Skin of body (tissue), 2 donors: ENCODE results near the gene NKD1. TPM values are rescaled to one million over a fixed set of nuclear protein-coding genes. Genes with fewer than 3 reads are reported as not detected.

Source experiments
- DNase-seq: peaks from one replicate; lab custom pipeline; 2025; lab: John Stamatoyannopoulos, UW
- total RNA-seq: library from RNA; depleted of rRNA; stranded (reverse); fragments of >200 nt; gene quantifications from one replicate; pipeline ENCODE4 v1.2.3, GENCODE V29; 2014

Gene NKD1
- total RNA-seq, 1 donor from 2014 or later = 4.9 TPM

GRCh38 chr16:50537533-50538290, 10.5 kb upstream of the NKD1 start:
- no peak for DNase-seq

- DNase-seq = no peak
Observed at GRCh38 chr16:50538411-50539052, 9.7 kb upstream of the NKD1 start.

- DNase-seq = no peak
Observed at GRCh38 chr16:50539053-50539695, 9.0 kb upstream of the NKD1 start.

- no peak for DNase-seq
Observed at GRCh38 chr16:50539822-50540710, 8.1 kb upstream of the NKD1 start.

- DNase-seq = no peak
Observed at GRCh38 chr16:50540711-50541007, 7.5 kb upstream of the NKD1 start.

GRCh38 chr16:50542703-50543102, 5.5 kb upstream of the NKD1 start:
- no peak for DNase-seq

- DNase-seq = no peak
Observed at GRCh38 chr16:50546125-50546524, 2.1 kb upstream of the NKD1 start.

GRCh38 chr16:50547340-50548124, 664 bp upstream of the NKD1 start:
- DNase-seq = no peak

- no peak for DNase-seq
Observed at GRCh38 chr16:50548909-50549560, 839 bp downstream of the NKD1 start.

- no peak for DNase-seq
Observed at GRCh38 chr16:50549561-50549915, 1.3 kb downstream of the NKD1 start.

GRCh38 chr16:50550035-50550434, 1.8 kb downstream of the NKD1 start:
- DNase-seq = no peak

GRCh38 chr16:50550866-50551641, 2.9 kb downstream of the NKD1 start:
- DNase-seq = peak; percentile 79

- no peak for DNase-seq
Observed at GRCh38 chr16:50552476-50553101, 4.4 kb downstream of the NKD1 start.

GRCh38 chr16:50553182-50553710, 5.0 kb downstream of the NKD1 start:
- no peak for DNase-seq

GRCh38 chr16:50553731-50554360, 5.7 kb downstream of the NKD1 start:
- no peak for DNase-seq

- no peak for DNase-seq
Observed at GRCh38 chr16:50555269-50555875, 7.2 kb downstream of the NKD1 start.

GRCh38 chr16:50555952-50556673, 7.9 kb downstream of the NKD1 start:
- no peak for DNase-seq
